IMR-90 (cell line): ENCODE measurements around the gene C22orf31. TPM values are rescaled to one million over a fixed set of nuclear protein-coding genes. Genes with fewer than 3 reads are reported as not detected.

Source experiments
- ATAC-seq: fragments of 200-7000 bp; cut with Tn5 transposase; 2 replicates; pipeline ENCODE4 v1.9.1; 2020; ENCODE audit warnings: low read depth, mild to moderate bottlenecking, moderate library complexity
- BruUV-seq: library from RNA; stranded (reverse); fragments of 400-500 nt; replicated peaks from 2 replicates; lab custom pipeline; 2021; lab: Mats Ljungman, UMichigan
- CTCF ChIA-PET: fragments of 300-600 bp; formaldehyde crosslinking; extraction: SDS; loops from one replicate; lab custom pipeline; 2021; ENCODE audit warnings: antibody characterized with exemption; lab: Yijun Ruan, JAX
- POLR2A ChIA-PET: fragments of 300-600 bp; sonication (Branson Sonifier 250); formaldehyde crosslinking; loops from one replicate; lab custom pipeline; 2022; ENCODE audit warnings: antibody characterized with exemption; ENCODE audit not compliant: unreplicated experiment; lab: Charles Lee
- DNase-seq: peaks from one replicate; pipeline ENCODE4 v3.0.0; 2013
- H2AFZ ChIP-seq: replicated peaks from 2 replicates; pipeline ENCODE3; 2013; ENCODE audit warnings: low read length, mild to moderate bottlenecking; ENCODE audit not compliant: poor library complexity
- H2AK5ac ChIP-seq: 2 replicates; pipeline ENCODE4 v1.6.1; 2013; ENCODE audit warnings: low read depth, low read length, inconsistent platforms
- H2AK9ac ChIP-seq: replicated peaks from 2 replicates; pipeline ENCODE3; 2013; ENCODE audit warnings: mild to moderate bottlenecking, low read depth, low read length, moderate library complexity; ENCODE audit not compliant: poor library complexity
- H2BK120ac ChIP-seq: 2 replicates; pipeline ENCODE4 v1.6.1; 2013; ENCODE audit warnings: low read depth, low read length, inconsistent platforms
- H2BK15ac ChIP-seq: 3 replicates; pipeline ENCODE4 v1.6.1; 2013; ENCODE audit warnings: low read depth, low read length, inconsistent platforms
- H2BK20ac ChIP-seq: 2 replicates; pipeline ENCODE4 v1.6.1; 2013; ENCODE audit warnings: low read depth, mild to moderate bottlenecking, inconsistent platforms, low read length, moderate library complexity
- H2BK5ac ChIP-seq: 2 replicates; pipeline ENCODE4 v1.6.1; 2013; ENCODE audit warnings: mild to moderate bottlenecking, low read depth, low read length, inconsistent platforms; ENCODE audit not compliant: poor library complexity, severe bottlenecking
- H3K14ac ChIP-seq: replicated peaks from 2 replicates; pipeline ENCODE4 v1.6.1; 2013; ENCODE audit warnings: low read depth, low read length, inconsistent platforms
- H3K18ac ChIP-seq: 2 replicates; pipeline ENCODE4 v1.6.1; 2013; ENCODE audit warnings: low read depth, low read length, control low read depth
- H3K23ac ChIP-seq: 2 replicates; pipeline ENCODE4 v1.6.1; 2013; ENCODE audit warnings: low read depth, low read length, inconsistent platforms
- H3K27ac ChIP-seq: 2 replicates; pipeline ENCODE4 v1.5.1; 2013; ENCODE audit warnings: mild to moderate bottlenecking, control low read depth, low read length; ENCODE audit not compliant: insufficient read depth
- H3K27me3 ChIP-seq: 2 replicates; pipeline ENCODE4 v1.6.1; 2013; ENCODE audit warnings: low read length; ENCODE audit not compliant: control insufficient read depth, insufficient read depth
- H3K36me3 ChIP-seq: 2 replicates; pipeline ENCODE4 v1.6.1; 2013; ENCODE audit warnings: low read length, mixed read lengths; ENCODE audit not compliant: control insufficient read depth, insufficient read depth
- H3K4ac ChIP-seq: 2 replicates; pipeline ENCODE4 v1.6.1; 2013; ENCODE audit warnings: low read depth, low read length, inconsistent platforms
- H3K4me1 ChIP-seq: 2 replicates; pipeline ENCODE4 v1.6.1; 2013; ENCODE audit warnings: low read length, mixed read lengths; ENCODE audit not compliant: control insufficient read depth, insufficient read depth
- H3K4me2 ChIP-seq: 2 replicates; pipeline ENCODE4 v1.6.1; 2013; ENCODE audit warnings: low read depth, mild to moderate bottlenecking, control low read depth, low read length, moderate library complexity
- H3K4me3 ChIP-seq: 2 replicates; pipeline ENCODE4 v1.5.1; 2013; ENCODE audit warnings: low read depth, mild to moderate bottlenecking, control low read depth, low read length, moderate library complexity; ENCODE audit not compliant: insufficient read depth
- H3K56ac ChIP-seq: 2 replicates; pipeline ENCODE4 v1.6.1; 2013; ENCODE audit warnings: low read length, inconsistent platforms; ENCODE audit not compliant: insufficient read depth; ENCODE audit errors: extremely low read depth
- H3K79me1 ChIP-seq, 2 experiments: 2 replicates each; pipeline ENCODE4 v1.6.1; 2013; ENCODE audit warnings: low read length in 2 of 2, inconsistent platforms in 1 of 2, low read depth in 1 of 2
- H3K9ac ChIP-seq: 2 replicates; pipeline ENCODE4 v1.6.1; 2013; ENCODE audit warnings: low read depth, low read length, control low read depth
- H3K9me1 ChIP-seq: 2 replicates; pipeline ENCODE4 v1.6.1; 2013; ENCODE audit warnings: low read length, inconsistent platforms; ENCODE audit not compliant: insufficient read depth
- H3K9me3 ChIP-seq: 2 replicates; pipeline ENCODE4 v1.6.1; 2013; ENCODE audit warnings: low read length; ENCODE audit not compliant: control insufficient read depth, insufficient read depth
- H4K20me1 ChIP-seq: 2 replicates; pipeline ENCODE4 v1.6.1; 2013; ENCODE audit warnings: low read length, inconsistent platforms; ENCODE audit not compliant: insufficient read depth
- H4K5ac ChIP-seq: 2 replicates; pipeline ENCODE4 v1.6.1; 2013; ENCODE audit warnings: mild to moderate bottlenecking, low read depth, low read length, control low read depth
- H4K8ac ChIP-seq, 2 experiments: 2 replicates each; pipeline ENCODE4 v1.6.1; 2013; ENCODE audit warnings: low read depth in 2 of 2, low read length in 2 of 2, control low read depth in 1 of 2, inconsistent platforms in 1 of 2
- H4K91ac ChIP-seq: 2 replicates; pipeline ENCODE4 v1.6.1; 2013; ENCODE audit warnings: low read depth, low read length, inconsistent platforms; ENCODE audit not compliant: insufficient read depth
- CHD1 ChIP-seq: IDR thresholded peaks from 2 replicates; pipeline ENCODE4 v1.6.1; 2012; ENCODE audit warnings: low read depth, low read length, improper control_type of control experiment
- ELK1 ChIP-seq: fragments of 150-350 bp; IDR thresholded peaks from 2 replicates; pipeline ENCODE4 v1.6.1; 2016; ENCODE audit warnings: low read depth, mild to moderate bottlenecking, low read length, moderate library complexity, borderline replicate concordance
- RFX5 ChIP-seq: IDR thresholded peaks from 2 replicates; pipeline ENCODE4 v1.8.0; 2012; ENCODE audit warnings: low read depth, mild to moderate bottlenecking, low read length, moderate library complexity
- SMC3 ChIP-seq: fragments of 150-350 bp; IDR thresholded peaks from 2 replicates; pipeline ENCODE4 v1.6.1; 2016; ENCODE audit warnings: low read depth, mild to moderate bottlenecking, antibody characterized with exemption, low read length, moderate library complexity
- WGBS, 2 experiments: methylation state at CpG; one replicate each; pipeline versions ENCODE4 v1.1.5 to v1.1.7; 2013; ENCODE audit warnings: missing lambda C conversion rate in 2 of 2; ENCODE audit not compliant: insufficient read length in 1 of 2; ENCODE audit errors: extremely low coverage in 2 of 2; 5-methylcytosine and 5-hydroxymethylcytosine counted together
- dilution Hi-C: fragments of 300-500 bp; cut with HindIII; formaldehyde crosslinking; loops from one replicate; pipeline ENCODE4 v1.14.3; 2018; ENCODE audit warnings: low sequenced_read_pairs; ENCODE audit not compliant: unreplicated experiment
- in situ Hi-C: fragments of 300-500 bp; cut with MboI; formaldehyde crosslinking; loops from 3 replicates; pipeline ENCODE4 v1.14.3; 2019; ENCODE audit warnings: low sequenced_read_pairs, inconsistent platforms, mixed read lengths
- intact Hi-C: fragments of 100-400 bp; cut with micrococcal nuclease; formaldehyde crosslinking; loops from 2 replicates; pipeline ENCODE4 v1.10.0; 2022
- polyA plus RNA-seq, 3 experiments: library from polyadenylated mRNA; depleted of rRNA; stranded (reverse); fragments of >200 nt; gene quantifications; 2 replicates each; pipeline ENCODE4 v1.2.3, GENCODE V29; 2012; ENCODE audit warnings: low replicate concordance in 1 of 3
- total RNA-seq: library from RNA; depleted of rRNA; stranded (reverse); fragments of >200 nt; gene quantifications from 2 replicates; pipeline ENCODE4 v1.2.3, GENCODE V29; 2012

C22orf31 gene
- total and polyA plus RNA-seq, 2 of the 4 experiments (the other 2 are of a cell fraction), result not detected

DNA sequence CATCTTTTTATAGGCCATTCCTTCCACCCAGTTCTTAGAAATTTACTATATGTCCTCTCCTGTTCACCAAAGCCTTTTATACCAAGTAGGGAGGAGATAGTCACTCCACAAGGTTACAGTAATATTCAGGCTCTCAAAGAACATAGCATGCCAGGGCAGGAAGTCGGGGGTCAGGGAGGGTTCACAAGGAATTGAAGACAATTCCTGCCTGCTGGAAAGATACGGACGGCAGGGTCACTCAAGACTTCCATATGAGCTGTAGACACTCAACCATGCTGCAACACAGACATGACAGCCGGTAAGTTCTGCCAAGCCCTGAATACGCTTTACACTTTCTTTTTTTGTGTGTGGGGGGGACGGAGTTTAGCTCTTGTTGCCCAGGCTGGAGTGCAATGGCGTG is 700 bp downstream of the C22orf31 start:
- no TSS peak for BruUV-seq

More for the DNA sequence above, 700 bp downstream of the C22orf31 start:
- WGBS, 2 experiments, result 50% methylated on average over 2 of the region's 7 CpGs; no CpG with 5 or more reads in 1 of the 2 experiments
- Histone ChIP-seq H4K8ac (no peak overlapping the region), H3K4ac (no peak overlapping the region), H3K18ac (no peak overlapping the region), H3K56ac (no peak overlapping the region), H3K4me3 (no peak overlapping the region), H3K9ac (no peak overlapping the region), H4K5ac (no peak overlapping the region), H4K91ac (no peak overlapping the region), H2BK120ac (no peak overlapping the region), H3K9me3 (no peaks in the 10 kb centered on the region), H3K27ac (no peak overlapping the region), H2BK15ac (no peak overlapping the region), H3K14ac (no peak overlapping the region), H2BK5ac (no peak overlapping the region), H2AFZ (no peak overlapping the region), H3K4me1 (no peaks in the 10 kb centered on the region), H2AK5ac (no peak overlapping the region), H4K20me1 (no peaks in the 10 kb centered on the region), H3K4me2 (no peak overlapping the region), H2BK20ac (no peak overlapping the region), H3K9me1 (no peaks in the 10 kb centered on the region), H3K36me3 (no peaks in the 10 kb centered on the region), H3K27me3 (peaks cover 15% of the 10 kb centered on the region), H2AK9ac (no peak overlapping the region), H3K79me1 (no peaks in the 10 kb centered on the region), H3K23ac (no peak overlapping the region)
- POLR2A ChIA-PET, result no interaction called here
- dilution Hi-C loops (no loop called here), intact Hi-C loops (no loop called here), in situ Hi-C loops (no loop called here)
- DNase-seq (no peak), ATAC-seq (no peak)
- CTCF ChIA-PET, result no interaction called here
- TF ChIP-seq SMC3, result no peak
- no peak for TF ChIP-seq RFX5
- no peak for TF ChIP-seq CHD1
- TF ChIP-seq ELK1, result no peak
